Pancreas (tissue), 10 donors: ENCODE measurements around the gene METTL16. TPM values are rescaled to one million over a fixed set of nuclear protein-coding genes. Genes with fewer than 3 reads are reported as not detected.
"Not testable (repeated sequence)": the region's sequence is repeated elsewhere in the genome, so short reads cannot be mapped to it uniquely, and the experiment has no call there.

ENCODE experiments used
- ATAC-seq, 4 donors: fragments of 200-7000 bp; cut with Tn5 transposase; one replicate each; pipeline versions ENCODE4 v1.8.0 to v1.9.1; 2020; ENCODE audit warnings: mild to moderate bottlenecking in 4 of 4, moderate library complexity in 4 of 4
- DNase-seq, 6 donors: peaks; one replicate each; pipeline ENCODE4 v3.0.0-alpha.2; 2020
- FAIRE-seq: peaks from 2 replicates; lab custom pipeline; 2012; peaks lifted over from hg19 to GRCh38; lab: Jason Lieb, UNC
- H3K27ac ChIP-seq, 4 donors: fragments of 200-600 bp; sonication (generic); 1 replicate in 3 of 4; 2 replicates in 1 of 4; pipeline versions ENCODE4 v1.5.0 to v1.8.0; 2020
- H3K27me3 ChIP-seq, 4 donors: fragments of 200-600 bp; one replicate each; pipeline ENCODE4 v1.8.0; 2021
- H3K36me3 ChIP-seq, 3 donors: fragments of 200-600 bp; sonication (generic) in 1 of 3; one replicate each; pipeline versions ENCODE4 v1.5.0 to v1.8.0; 2020 to 2021
- H3K4me1 ChIP-seq, 3 donors: fragments of 200-600 bp; one replicate each; pipeline ENCODE4 v1.8.0; 2021
- H3K4me3 ChIP-seq, 4 donors: fragments of 200-600 bp; sonication (generic) in 2 of 4; one replicate each; pipeline versions ENCODE4 v1.5.0 to v1.8.0; 2020 to 2021
- H3K9me3 ChIP-seq, 4 donors: fragments of 200-600 bp; one replicate each; pipeline ENCODE4 v1.8.0; 2021
- WGBS, 2 donors: extraction: QIAGEN DNeasy Blood & Tissue Kit; methylation state at CpG; one replicate each; pipeline ENCODE4 v1.1.7; 2013; 5-methylcytosine and 5-hydroxymethylcytosine counted together
- intact Hi-C, 3 donors: fragments of 100-400 bp; cut with DNase I; formaldehyde crosslinking; loops; one replicate each; pipeline versions ENCODE4 v1.11.1 to v1.14.2; 2022
- polyA plus RNA-seq, 2 donors: library from polyadenylated mRNA; stranded (reverse); fragments of 200-250 nt; gene quantifications; one replicate each; pipeline ENCODE4 v1.2.3, GENCODE V29; 2013
- total RNA-seq, 6 donors: library from RNA; stranded (reverse); fragmentation: NEBNext Ultra II Directional in 4 of 6; extraction: Animal tissue kit (Norgen Biotek cat#: 25700) in 4 of 6; gene quantifications; one replicate each; pipeline versions ENCODE4 v1.2.1 to v1.2.4, GENCODE V29; 2021 to 2023
- TF ChIP-seq, protein P1 (sequence below), 4 donors: fragments of 200-600 bp; sonication (generic) in 3 of 4; IDR thresholded peaks; one replicate each; pipeline versions ENCODE4 v1.5.0 to v1.8.0; 2021; ENCODE audit warnings: antibody characterized with exemption in 4 of 4
- donor health status: healthy with polysubstance abuse.
- donor health status: DM: no; HTN: no; CAD: no; lungs with moderate emphysema.
- donor health status: DM: no; HTN: no; CAD: no.
- donor health status: control.
- donor health status: control.
- donor health status: Bipolar disorder and iron deficiency.
- donor health status: DM: yes; HTN: yes; CAD: no.
- donor health status: DM: no; HTN: no; CAD: no.
- donor health status: DM: no; HTN: no; CAD: no.
- donor health status: DM: yes; HTN: yes; CAD: no.

Gene METTL16
- total and polyA plus RNA-seq, 8 donors: 9.2 to 19.6 (median 14.4) TPM

DNA sequence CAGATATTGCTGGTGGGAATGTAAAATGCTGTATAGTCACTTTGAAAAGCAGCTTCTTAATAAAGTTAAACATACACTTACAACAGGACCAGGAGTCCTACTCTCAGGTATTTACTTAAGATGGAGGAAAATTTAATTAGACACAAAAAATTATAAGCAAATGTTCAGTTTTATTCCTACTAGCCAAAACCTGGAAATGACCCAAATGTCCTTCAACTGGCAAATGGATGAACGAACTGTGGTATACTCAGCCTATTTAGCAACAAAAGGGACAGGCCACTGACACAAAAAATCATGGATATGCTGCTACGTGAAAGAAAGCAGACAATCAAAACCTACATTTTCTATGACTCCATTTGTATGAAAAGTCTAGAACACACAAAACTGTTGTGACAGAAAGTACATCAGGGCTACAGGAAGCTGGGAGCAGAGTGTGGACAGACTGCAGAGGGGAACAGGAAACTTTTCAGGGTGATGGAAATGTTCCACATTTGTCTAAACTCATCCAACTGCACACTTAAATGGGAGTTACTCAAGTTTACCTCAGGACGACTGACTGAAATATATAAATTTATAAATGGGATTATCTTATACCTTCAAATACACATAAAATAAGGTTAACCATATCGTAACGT is 61.6 kb downstream of the METTL16 start:
- Histone ChIP-seq H3K27me3 (no peaks in the 10 kb centered on the region), H3K36me3 (no peaks in the 10 kb centered on the region), H3K4me1 (peaks cover 0 to 15% (median 7%) of the 10 kb centered on the region in 3 donors), H3K4me3 (no peak overlapping the region), H3K27ac (no peak overlapping the region), H3K9me3 (no peaks in the 10 kb centered on the region)
- WGBS, 2 donors: 61 to 65% methylated on average over 5 of the region's 5 CpGs
- TF ChIP-seq, protein P1, sequence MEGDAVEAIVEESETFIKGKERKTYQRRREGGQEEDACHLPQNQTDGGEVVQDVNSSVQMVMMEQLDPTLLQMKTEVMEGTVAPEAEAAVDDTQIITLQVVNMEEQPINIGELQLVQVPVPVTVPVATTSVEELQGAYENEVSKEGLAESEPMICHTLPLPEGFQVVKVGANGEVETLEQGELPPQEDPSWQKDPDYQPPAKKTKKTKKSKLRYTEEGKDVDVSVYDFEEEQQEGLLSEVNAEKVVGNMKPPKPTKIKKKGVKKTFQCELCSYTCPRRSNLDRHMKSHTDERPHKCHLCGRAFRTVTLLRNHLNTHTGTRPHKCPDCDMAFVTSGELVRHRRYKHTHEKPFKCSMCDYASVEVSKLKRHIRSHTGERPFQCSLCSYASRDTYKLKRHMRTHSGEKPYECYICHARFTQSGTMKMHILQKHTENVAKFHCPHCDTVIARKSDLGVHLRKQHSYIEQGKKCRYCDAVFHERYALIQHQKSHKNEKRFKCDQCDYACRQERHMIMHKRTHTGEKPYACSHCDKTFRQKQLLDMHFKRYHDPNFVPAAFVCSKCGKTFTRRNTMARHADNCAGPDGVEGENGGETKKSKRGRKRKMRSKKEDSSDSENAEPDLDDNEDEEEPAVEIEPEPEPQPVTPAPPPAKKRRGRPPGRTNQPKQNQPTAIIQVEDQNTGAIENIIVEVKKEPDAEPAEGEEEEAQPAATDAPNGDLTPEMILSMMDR (IDR thresholded peaks at IDR 0.05): no peak
- DNase-seq (no peak), FAIRE-seq (no peak), ATAC-seq (no peak)
- intact Hi-C loops: no loop called here

DNA sequence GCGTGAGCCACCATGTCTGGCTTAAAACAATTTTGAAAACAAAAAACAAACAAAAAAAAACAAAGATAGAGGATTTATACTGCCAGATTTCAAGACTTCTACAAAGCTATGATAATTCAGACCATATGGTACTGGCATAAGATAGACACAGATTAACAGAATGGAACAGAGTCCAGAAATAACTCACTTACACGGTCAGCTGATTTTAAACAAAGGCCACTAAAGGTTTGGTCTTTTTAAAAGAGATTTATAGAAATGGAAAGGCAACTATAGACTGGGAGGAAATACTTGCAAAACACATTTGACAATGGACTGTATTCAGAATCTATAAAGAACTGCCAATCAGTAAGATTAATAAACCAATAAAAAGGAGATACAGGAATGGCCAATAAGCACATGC is 62.2 kb downstream of the METTL16 start:
- no peak for ATAC-seq
- TF ChIP-seq, protein P1 (IDR thresholded peaks at IDR 0.05): no peak

DNA sequence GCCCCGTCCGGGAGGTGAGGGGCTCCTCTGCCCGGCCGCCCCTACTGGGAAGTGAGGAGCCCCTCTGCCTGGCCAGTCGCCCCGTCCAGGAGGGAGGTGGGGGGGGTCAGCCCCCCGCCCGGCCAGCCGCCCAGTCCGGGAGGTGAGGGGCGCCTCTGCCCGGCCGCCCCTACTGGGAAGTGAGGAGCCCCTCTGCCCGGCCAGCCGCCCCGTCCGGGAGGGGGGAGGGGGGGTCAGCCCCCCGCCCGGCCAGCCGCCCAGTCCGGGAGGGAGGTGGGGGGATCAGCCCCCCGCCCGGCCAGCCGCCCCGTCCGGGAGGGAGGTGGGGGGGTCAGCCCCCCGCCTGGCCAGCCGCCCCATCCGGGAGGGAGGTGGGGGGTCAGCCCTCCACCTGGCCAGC is 64.2 kb downstream of the METTL16 start:
- H3K27me3 ChIP-seq, DNase-seq, intact Hi-C loops, H3K36me3 ChIP-seq, H3K27ac ChIP-seq, H3K4me3 ChIP-seq, H3K9me3 ChIP-seq, FAIRE-seq, ATAC-seq: not testable (repeated sequence)
- peaks cover 0 to 15% (median 8%) of the 10 kb centered on the region in 3 donors for H3K4me1 ChIP-seq
- 100% methylated on average over 4 of the region's 29 CpGs; no CpG with 5 or more reads in 1 of the 2 donors for WGBS, 2 donors

More for the DNA sequence above, 62.2 kb downstream of the METTL16 start:
- Histone ChIP-seq H3K36me3 (no peaks in the 10 kb centered on the region), H3K4me1 (peaks cover 0 to 15% (median 7%) of the 10 kb centered on the region in 3 donors), H3K27ac (no peak overlapping the region), H3K4me3 (no peak overlapping the region), H3K9me3 (no peaks in the 10 kb centered on the region), H3K27me3 (no peaks in the 10 kb centered on the region)
- WGBS, 2 donors: 56 to 60% methylated on average over 2 of the region's 2 CpGs
- intact Hi-C loops: no loop called here
- FAIRE-seq (no peak), DNase-seq (no peak)

DNA sequence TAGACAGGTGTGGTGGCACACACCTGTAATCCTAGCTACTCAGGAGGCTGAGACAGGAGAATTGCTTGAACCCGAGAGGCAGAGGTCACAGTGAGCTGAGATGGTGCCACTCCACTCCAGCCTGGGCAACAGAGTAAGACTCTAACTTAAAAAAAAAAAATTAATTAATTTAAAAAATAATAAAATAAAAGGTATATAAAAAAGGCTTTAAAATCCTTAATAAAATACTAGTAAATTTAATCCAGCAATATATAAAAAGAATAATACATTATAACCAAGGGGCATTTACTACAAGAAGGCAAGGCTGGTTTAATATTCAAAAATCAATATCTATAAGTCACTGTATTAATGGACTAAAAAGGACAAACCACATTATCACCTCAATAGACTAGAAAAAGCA is 66.0 kb downstream of the METTL16 start:
- Histone ChIP-seq H3K27ac (no peak overlapping the region), H3K4me1 (peaks cover 0 to 15% (median 9%) of the 10 kb centered on the region in 3 donors), H3K4me3 (no peak overlapping the region), H3K9me3 (no peaks in the 10 kb centered on the region), H3K36me3 (peaks cover 0 to 4% (median 0%) of the 10 kb centered on the region in 3 donors), H3K27me3 (no peaks in the 10 kb centered on the region)
- WGBS, 2 donors: 95 to 100% methylated on average over 1 of the region's 1 CpG
- TF ChIP-seq, protein P1 (IDR thresholded peaks at IDR 0.05): no peak
- ATAC-seq (no peak), DNase-seq (no peak), FAIRE-seq (no peak)
- intact Hi-C loops: no loop called here

DNA sequence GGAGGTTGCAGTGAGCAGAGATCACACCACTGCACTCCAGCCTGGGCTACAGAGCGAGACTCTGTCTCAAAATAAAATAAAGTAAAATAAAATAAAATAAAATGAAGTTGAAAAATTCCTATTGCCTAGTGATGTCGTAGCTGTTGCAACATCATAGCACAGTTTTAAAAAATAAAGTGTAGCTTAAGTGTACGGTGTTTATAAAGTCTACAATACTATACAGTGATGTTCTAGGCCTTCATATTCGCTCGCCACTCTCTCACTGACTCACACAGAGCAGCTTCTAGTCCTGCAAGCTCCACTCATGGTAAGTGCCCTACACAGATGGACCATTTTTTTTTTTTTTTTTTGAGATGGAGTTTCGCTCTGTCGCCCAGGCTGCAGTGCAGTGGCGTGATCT is 67.3 kb downstream of the METTL16 start:
- Histone ChIP-seq H3K4me3 (no peak overlapping the region), H3K27ac (no peak overlapping the region), H3K9me3 (no peaks in the 10 kb centered on the region), H3K36me3 (peaks cover 0 to 4% (median 0%) of the 10 kb centered on the region in 3 donors), H3K27me3 (no peaks in the 10 kb centered on the region), H3K4me1 (peaks cover 0 to 3% (median 3%) of the 10 kb centered on the region in 3 donors)
- DNase-seq (no peak), ATAC-seq (no peak), FAIRE-seq (no peak)
- WGBS, 2 donors: 96 to 98% methylated on average over 8 of the region's 8 CpGs
- TF ChIP-seq, protein P1 (IDR thresholded peaks at IDR 0.05): no peak
- intact Hi-C loops: no loop called here
